ENCODE results near the gene MARCHF3.
A peak's percentile ranks its signal among the peaks of the same experiment; 100 is the strongest.
"Not testable (repeated sequence)": the region's sequence is repeated elsewhere in the genome, so short reads cannot be mapped to it uniquely, and the experiment has no call there.

Gene MARCHF3

GRCh38 chr5:127030259-127031146 lies at the start of gene MARCHF3:
Gene MARCHF3, minus strand, starts transcription at chr5:127030558. Its CDS starts 112,387 bp downstream, at chr5:126918171.
- peak; percentile 84 for DNase-seq (ENCODE audit: low read depth, low spot score)

GRCh38 chr5:127079994-127080491 lies 49.7 kb upstream of the MARCHF3 start:
- no peak for DNase-seq (ENCODE audit: low read depth, low spot score)

GRCh38 chr5:127077366-127077765 lies 47.0 kb upstream of the MARCHF3 start:
- no peak for DNase-seq (ENCODE audit: low read depth, low spot score)

GRCh38 chr5:127076315-127077129 lies 46.2 kb upstream of the MARCHF3 start:
- no peak for DNase-seq (ENCODE audit: low read depth, low spot score)

- DNase-seq (ENCODE audit: low read depth, low spot score), result no peak
Measured at GRCh38 chr5:127074466-127074865, 44.1 kb upstream of the MARCHF3 start.

- peak; percentile 31 for DNase-seq (ENCODE audit: low read depth, low spot score)
Measured at GRCh38 chr5:127072861-127073846, 42.8 kb upstream of the MARCHF3 start, which contains the start of gene C5orf63. Gene C5orf63, minus strand, starts transcription at chr5:127073502. Its CDS starts 14,507 bp downstream, at chr5:127058995.

- DNase-seq (ENCODE audit: low read depth, low spot score), result no peak
Measured at GRCh38 chr5:127070243-127070642, 39.9 kb upstream of the MARCHF3 start.

GRCh38 chr5:127068493-127069214 lies 38.3 kb upstream of the MARCHF3 start:
- no peak for DNase-seq (ENCODE audit: low read depth, low spot score)

GRCh38 chr5:127066721-127067120 lies 36.4 kb upstream of the MARCHF3 start:
- no peak for DNase-seq (ENCODE audit: low read depth, low spot score)

- DNase-seq (ENCODE audit: low read depth, low spot score), result no peak
Measured at GRCh38 chr5:127064253-127064840, 34.0 kb upstream of the MARCHF3 start.

- no peak for DNase-seq (ENCODE audit: low read depth, low spot score)
Measured at GRCh38 chr5:127063257-127063913, 33.0 kb upstream of the MARCHF3 start.

GRCh38 chr5:127061956-127062355 lies 31.6 kb upstream of the MARCHF3 start:
- no peak for DNase-seq (ENCODE audit: low read depth, low spot score)

GRCh38 chr5:127061537-127061936 lies 31.2 kb upstream of the MARCHF3 start:
- DNase-seq (ENCODE audit: low read depth, low spot score), result no peak

GRCh38 chr5:127060470-127060985 lies 30.2 kb upstream of the MARCHF3 start:
- DNase-seq (ENCODE audit: low read depth, low spot score), result no peak

GRCh38 chr5:127056896-127057295 lies 26.5 kb upstream of the MARCHF3 start:
- no peak for DNase-seq (ENCODE audit: low read depth, low spot score)

GRCh38 chr5:127055880-127056653 lies 25.7 kb upstream of the MARCHF3 start:
- DNase-seq (ENCODE audit: low read depth, low spot score), result no peak

- not testable (repeated sequence) for DNase-seq (ENCODE audit: low read depth, low spot score)
Measured at GRCh38 chr5:127053551-127053950, 23.2 kb upstream of the MARCHF3 start.

- no peak for DNase-seq (ENCODE audit: low read depth, low spot score)
Measured at GRCh38 chr5:127053049-127053448, 22.7 kb upstream of the MARCHF3 start.

Data from activated CD4-positive, CD25-positive, alpha-beta regulatory T cell treated with anti-CD3 and anti-CD28 coated beads, Interleukin-2, amount 50 U/mL, for 16 hours (primary cell).